ENCODE data around the gene TRIM44. TPM values are rescaled to one million over a fixed set of nuclear protein-coding genes. Genes with fewer than 3 reads are reported as not detected.
"Not testable (repeated sequence)": the region's sequence is repeated elsewhere in the genome, so short reads cannot be mapped to it uniquely, and the experiment has no call there.

The TRIM44 gene
- total RNA-seq, 1 donor from 2014 or later: 25.4 TPM

DNA sequence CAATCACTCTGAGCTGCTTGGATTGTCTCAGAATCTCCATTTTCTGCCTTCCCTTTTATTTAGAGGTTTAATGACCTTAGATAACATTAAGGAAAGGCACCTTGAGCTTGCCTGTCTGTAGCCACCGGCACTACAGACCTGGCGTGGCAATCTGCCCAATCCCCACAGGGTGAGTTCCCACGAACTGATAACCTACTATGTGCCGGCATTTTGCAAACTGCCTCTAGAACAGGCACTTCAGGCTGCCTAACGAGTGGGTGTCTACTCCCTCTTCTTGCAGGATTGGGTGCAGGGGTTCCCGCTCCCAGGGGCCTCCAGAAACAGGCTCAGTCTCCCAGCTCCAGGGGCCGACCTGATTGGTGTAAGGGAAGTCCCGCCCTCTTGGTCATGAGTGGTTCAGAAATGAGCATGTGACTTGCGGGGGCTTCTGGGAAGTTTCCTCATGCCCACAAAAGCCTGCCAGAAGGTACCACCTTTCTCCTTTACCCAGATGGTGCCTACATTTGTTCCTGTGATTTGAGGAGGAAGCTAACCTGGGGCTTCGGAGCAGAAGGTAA is 161.2 kb downstream of the TRIM44 start:
- no peak for DNase-seq

DNA sequence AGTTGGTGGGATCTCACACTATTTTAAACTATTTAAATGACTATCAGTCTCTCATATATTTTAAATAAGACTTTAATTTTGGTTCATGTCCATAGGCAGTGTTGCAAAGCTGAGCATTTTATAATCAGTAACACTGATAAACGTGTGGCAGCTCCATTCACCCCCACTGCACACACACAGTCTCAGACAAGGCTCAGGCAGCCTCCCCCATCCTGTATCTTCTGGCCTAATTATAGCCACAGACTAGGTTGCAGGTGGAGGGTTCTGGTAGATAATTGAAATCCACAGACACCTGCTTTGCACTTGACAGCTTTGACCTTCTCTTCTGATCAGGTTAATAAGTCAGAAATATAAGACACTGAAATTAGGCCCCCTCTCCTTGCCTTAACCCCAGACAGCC is 162.8 kb downstream of the TRIM44 start:
- DNase-seq: no peak

DNA sequence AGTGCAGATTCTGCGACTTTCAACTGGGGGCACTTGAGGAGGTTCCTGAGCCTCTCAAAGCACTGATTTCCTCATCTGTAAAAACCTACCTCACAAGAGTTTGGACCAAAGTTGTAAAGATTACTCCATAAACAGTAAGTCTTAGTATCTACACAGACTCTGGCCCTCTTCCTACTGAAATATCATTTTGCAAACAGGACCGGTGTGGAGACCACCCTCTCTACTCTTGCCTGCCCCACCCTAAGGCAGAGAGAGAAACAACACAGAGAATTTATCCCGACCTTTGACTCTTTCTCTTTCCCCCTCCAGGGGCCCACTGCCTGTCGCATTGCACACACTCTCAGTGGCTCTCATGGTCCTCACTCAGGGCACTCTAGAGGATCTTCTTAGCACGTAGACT is 163.4 kb downstream of the TRIM44 start:
- no peak for DNase-seq

DNA sequence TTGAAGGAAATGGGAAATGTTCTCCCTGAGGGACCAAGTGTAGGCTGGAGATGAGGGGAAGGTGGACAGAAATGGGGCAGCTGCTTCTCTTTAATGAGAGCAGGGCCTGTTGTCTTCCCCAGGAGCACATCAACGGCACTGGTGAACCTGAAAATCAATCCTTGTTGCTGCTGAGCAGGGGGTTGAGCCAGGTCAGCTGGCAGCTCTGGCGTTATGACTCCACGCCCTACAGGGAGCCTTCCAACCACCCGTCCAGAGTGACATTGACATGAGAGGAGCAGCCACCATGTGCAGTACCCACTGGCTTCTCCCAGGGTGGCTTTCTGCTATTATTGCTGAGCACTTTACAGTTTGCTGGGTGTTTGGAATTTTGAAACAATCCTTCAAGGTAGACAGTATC is 164.4 kb downstream of the TRIM44 start:
- no peak for DNase-seq

DNA sequence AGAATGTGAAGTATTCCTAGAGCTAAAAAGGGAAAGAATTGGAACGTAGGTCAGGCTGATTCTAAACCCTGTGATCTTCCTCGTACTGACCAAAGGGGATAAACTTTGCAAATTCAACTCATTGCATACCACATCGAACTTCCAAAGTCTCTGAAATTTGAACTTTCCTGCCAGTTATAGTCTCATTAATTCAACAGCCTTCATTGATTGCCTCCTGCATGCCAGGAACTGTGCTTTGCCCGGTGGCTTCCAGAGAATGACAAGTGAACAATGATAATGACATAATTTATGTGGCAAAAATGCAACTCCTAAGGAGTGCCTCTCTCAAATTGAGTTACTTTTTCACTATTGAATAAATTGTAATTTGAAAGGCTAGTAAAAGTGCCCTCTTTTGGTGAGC is 173.6 kb downstream of the TRIM44 start:
- no peak for DNase-seq

DNA sequence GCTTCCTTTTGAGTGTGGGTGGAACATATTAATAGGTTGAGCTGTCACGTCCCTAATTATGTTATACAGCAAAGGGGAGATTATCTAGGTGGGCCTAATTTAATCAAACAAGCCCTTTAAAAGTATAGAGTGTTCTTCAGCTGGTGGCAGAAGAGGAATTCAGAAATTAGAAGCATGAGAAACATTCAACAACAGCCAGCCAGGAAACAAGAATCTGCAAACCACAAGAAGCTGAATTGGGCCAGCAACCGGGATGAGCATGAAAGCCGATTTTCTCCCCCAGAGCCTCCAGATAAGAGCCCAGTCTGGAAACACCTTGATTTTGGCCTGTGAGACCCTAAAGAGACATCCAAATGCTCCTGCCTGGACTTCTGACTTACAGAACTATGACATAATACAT is 175.5 kb downstream of the TRIM44 start:
- no peak for DNase-seq

DNA sequence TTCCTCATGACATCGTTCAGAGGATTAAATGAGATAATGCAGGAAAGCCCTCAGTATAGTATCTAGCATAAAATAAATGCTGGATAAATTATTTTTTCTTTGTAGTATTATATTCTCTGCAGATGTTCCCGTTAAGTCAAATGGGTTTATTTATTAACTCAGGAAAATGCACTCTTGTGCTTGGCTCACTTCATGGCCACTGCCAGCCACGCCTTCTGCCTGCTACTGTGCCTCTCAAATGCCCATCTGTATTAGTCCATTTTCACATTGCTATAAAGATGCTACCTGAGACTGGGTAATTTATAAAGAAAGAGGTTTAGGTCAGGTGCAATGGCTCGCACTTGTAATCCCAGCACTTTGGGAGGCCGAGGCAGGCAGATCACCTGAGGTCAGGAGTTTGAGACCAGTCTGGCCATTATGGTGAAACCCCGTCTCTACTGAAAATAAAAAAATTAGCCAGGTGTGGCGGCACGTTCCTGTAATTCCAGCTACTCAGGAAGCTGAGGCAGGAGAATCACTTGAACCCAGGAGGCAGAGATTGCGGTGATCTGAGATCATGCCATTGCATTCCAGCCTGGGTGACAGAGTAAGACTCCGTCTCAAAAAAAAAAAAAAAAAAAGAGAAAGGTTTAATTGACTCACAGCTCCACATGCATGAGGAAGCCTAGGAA is 176.3 kb downstream of the TRIM44 start:
- DNase-seq: not testable (repeated sequence)

DNA sequence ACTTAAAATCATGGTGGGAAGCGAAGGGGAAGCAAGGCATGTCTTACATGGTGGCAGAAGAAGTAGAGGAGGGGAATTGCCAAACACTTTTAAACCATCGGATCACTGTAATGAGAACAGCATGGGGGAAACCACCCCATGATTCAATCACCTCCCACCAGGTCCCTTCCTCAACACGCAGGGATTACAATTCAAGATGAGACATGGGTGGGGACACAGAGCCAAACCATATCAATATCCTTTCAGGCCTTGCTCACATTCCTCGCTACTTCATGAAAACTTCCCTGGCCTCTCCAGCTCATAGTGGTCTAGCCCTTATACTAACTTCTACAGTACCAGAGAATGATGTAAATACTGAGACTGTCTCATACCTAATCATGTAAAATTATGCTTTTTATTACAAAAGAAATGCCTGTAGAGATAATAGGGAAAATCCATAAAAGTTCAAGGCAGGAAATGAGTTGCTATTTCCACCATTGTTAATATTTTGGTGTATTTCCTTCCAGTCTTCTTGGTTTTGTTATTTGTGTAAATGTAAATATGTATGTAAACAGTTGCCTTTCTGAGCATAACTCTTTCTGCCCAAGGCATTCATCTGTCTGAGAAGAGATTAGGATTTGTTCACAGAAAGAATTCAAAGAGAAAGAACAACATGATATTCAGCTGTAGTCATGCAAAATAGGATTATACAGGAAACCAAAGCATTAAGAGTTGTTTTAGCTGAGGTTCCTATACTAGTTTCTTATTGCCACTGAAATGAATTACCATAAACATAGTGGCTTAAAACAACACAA is 177.0 kb downstream of the TRIM44 start:
- no peak for DNase-seq

DNA sequence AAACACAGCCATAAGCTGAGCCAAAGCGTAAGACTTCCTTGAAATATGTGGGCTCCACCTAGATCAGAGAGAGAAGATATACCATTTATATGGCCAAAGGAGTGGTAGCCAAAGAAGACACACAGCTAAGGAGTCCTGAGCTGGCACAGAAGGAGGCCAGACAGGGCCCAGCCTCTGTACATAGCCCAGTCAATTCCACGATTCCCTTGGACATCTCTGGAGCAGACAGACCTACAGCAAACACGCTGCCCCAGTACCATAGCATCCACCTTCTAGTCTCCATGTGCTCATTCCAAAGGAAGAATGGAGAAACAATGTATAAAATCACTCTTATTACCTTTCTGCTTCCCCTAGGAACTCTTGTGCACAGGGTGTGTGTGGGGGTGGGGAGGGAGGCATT is 179.2 kb downstream of the TRIM44 start:
- DNase-seq: no peak

DNA sequence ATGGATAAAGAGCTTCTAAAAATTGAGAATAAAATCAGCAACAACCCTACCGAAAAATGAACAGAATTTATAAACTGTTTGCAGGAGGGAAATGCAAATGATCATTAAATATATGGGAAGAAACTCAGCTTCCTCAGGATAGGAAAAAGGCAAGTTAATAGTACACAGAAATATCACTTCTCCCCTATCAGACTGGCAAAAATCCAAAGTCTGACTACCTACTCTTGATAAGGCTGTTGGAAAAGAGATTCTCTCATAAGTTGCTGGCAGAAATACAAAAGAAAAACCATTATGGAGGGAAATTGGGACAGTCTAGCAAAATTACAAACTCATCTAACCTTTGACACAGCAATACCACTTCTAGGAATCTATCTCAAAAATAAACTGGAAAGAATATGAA is 180.4 kb downstream of the TRIM44 start:
- DNase-seq: no peak

DNA sequence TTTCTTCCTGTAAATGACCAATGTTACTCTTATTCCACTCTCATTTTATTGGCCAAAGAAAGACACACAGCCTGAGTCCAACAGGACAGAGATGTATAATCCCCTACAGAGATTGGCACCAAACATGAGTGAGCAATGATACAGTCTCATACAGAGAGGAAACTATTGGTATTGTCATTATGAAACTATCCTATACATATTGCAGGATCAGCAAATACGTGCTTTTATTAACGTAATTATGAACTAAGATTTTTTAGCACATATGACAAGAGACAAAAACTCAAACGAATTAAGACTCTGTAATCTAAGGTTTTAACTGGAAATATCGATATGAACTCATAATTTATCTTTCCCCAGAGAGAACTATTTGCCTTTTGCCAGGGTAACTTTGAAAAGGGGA is 182.0 kb downstream of the TRIM44 start:
- DNase-seq: no peak

DNA sequence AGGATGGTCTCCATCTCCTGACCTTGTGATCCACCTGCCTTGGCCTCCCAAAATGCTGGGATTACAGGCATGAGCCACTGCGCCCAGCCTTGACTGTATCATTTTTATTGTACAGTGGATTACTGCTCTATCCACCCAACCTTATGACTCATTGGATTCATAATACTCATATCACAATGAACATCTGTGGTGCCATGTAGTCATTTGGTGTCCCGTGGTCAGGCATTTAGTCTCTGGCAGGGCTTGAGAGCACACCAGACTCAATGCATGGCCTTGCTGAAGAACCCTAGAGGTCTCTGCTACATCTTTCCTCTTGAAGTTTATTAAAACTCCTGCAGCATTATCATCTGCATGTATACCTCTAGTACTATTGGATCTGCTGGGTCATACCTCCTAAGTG is 183.3 kb downstream of the TRIM44 start:
- DNase-seq: peak; percentile 10

DNA sequence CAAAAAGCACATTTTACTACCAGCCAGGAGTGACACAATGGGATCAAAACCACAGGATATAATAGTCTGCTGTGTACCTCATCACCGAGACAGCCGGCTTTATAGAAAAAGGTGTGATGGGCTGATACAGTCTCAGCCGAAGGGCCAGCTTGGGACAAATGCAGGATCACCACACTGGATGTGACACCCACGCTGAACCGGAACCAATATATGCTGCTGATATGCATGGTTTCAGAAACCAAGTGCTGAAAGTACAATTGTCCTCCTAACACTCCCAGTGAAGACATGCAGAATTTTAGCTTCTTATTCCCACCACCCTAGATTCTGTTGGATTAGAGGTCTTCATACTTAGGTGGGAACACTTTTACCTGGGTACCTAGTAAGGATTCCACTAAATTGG is 184.3 kb downstream of the TRIM44 start:
- DNase-seq: no peak

DNA sequence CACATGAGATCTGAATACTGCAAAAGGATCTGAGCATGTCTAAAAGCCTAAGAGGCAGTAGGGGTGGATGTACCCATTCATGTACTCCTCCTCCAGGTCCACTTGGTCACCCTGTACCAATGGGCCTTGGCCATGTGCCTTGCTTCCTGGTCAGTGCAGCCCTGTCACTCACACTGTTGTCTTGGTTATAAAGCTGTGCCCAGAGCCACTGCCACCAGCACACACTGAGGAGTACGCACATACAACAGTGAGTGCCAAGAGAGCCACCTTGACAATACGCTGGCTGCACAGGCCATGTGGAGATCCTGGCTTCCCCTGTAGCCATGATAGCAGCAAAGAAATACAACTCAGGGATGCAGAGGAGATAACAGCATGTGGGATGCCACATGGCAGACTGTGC is 184.9 kb downstream of the TRIM44 start:
- DNase-seq: no peak

DNA sequence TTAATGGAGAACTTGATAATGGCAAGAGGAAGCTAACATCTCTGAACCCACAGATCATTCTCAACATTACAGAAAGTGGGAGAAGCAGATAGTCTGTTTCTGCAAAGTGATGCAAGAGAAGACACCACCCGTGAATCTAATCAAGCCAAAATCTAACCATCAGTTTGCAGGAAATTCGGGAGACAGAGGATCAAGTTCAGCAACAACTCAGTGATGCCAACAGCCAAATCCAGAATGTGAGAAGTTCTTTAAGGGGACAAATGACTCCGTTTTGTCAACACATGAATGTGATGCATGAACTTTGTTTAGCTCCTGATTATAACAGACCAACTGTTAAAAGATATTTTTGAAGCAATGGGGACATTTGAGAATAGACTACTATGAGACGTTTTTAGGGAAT is 186.0 kb downstream of the TRIM44 start:
- no peak for DNase-seq

DNA sequence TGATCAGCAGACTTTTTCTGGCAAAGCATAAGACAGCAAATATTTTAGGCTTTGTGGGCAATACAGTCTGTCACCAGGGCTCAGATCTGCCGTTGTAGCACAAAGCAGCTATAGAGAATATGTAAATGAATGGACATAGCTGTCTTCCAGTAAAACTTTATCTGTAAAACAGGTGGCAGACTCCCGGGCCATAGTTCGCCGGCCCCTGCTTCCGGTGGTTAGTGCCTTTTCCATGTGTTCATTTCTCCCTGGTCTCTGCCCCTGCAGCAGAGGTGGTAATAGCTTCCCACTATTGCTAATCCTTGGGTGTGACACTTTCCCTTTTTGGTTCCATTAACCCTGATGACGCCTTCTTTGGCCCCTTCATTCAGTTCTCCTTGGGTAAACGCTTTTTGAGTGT is 187.6 kb downstream of the TRIM44 start:
- no peak for DNase-seq

DNA sequence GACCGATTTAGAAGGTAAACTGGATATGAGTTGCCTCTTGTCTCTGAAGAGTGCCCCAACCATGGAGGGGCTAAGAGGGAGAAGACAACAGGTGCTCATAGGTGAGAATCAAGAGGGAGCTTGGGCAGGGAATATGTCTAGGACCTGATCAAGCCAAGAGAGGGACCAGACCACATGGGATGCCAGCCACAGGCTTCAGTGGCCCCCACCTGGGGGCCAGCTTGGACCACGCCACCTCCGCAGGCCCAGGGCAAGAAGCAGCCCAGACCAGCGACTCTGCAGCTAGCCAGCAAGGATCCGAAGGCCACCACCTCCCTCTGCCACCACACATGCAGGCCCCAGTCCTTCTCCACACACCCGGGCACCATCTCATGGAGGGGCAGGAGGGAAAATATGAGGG is 188.8 kb downstream of the TRIM44 start:
- DNase-seq: no peak

DNA sequence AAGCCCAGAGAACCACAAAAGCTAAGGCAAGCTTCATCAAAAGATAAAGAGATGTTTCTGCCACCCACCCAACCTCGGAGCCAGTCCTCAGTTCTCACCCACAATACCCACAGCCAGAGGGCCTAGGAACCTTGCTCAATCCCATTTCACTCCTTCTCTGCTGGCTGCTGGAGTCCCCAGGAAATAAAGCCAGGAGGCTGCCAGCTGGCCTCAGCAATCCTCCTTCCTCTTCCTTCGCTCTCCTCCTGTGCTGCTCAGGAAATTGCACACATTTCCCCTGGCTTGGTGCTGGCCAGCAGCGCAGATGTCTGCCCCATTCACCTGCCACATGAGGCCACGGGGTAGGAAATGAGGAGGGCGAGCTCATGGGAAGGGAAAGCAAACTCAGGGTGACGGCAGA is 189.5 kb downstream of the TRIM44 start:
- peak; percentile 77 for DNase-seq

DNA sequence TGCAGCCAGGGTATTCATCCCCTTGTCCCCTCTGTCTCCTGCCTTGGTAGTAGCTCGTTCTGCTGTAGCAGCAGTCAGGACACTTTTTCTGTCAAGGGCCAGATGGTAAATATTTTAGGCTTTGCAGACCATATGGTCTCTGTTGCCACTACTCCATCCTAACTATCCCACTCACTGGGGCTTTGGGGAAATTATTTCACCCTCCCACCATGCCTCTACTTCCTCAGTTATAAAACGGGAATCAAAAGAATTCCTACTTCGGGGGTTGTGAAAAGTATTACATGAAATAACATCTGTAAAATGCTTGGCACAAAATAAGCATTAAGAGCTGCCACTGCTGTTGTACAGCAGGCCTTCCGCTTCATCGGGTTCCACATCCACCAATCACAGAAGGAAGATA is 191.4 kb downstream of the TRIM44 start:
- no peak for DNase-seq

DNA sequence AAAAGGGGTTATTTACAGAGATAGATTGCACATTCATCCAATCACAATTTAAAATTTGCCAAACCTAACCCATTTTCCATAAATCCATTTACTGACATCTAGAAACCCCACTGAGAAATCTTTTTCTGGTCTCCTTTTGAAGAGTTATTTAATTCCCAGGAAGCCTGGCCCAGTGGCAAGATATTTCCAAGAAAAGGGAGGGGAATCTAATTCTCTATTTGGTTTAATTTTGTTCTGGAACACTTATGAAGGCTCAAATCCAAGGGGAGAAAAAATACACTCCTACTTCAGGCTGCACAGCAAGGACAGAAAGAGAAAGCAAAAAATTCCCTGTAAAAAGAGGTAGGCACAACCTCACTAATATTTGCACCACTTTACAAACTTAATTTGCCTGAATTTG is 193.1 kb downstream of the TRIM44 start:
- DNase-seq: no peak

DNA sequence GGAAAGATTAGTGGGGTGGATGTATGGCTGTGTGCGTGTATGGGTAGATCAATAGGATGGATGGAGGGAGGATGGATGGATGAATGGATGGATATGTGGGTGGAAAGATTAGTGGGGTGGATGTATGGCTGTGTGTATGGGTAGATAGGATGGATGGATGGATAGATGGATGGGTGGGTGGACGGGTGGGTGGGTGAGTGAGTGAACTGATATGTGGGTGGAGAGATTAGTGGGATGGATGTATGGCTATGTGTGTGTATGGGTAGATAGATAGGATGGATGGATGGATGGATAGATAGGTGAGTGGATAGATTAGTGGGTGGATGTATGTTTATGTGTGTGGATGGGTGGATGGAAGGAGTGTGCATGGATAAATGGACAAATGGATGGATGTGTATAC is 193.7 kb downstream of the TRIM44 start:
- DNase-seq: no peak

DNA sequence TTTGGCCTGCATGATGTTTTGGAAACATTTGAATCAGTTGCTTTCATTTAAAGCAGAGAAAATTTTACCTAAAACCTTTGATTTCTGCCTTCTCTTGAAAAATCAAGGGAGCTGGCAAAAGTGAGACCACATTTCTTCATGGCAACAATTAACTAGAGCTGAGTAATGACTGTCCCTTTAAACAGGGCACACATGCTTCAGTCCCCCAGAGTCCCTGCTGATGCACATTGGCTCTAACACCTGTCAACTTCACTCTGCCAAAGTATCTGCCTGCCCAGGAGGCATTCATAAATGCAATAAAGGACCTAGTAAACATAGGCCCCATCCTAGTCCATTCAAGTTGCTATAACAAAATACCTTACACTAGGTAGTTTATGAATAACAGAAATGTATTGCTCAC is 194.2 kb downstream of the TRIM44 start:
- DNase-seq: no peak

DNA sequence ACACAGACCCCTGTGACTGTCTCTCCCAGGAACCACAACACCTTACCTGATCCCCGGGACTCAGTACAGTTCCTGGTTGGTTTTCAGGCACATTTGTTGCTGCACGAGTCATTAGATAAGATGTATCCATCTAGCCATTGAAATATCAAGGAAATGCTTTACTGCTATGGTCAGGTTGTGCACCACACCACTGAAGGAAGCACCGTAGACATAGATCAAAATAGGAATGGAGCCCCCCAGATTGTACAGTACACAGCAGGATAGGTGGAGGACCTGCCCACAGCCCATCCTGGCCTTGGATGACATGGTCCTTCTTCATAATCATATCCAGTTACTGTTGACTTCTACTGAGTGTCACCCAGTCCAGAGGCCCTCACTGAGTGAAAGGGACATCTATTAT is 195.3 kb downstream of the TRIM44 start:
- DNase-seq: no peak

DNA sequence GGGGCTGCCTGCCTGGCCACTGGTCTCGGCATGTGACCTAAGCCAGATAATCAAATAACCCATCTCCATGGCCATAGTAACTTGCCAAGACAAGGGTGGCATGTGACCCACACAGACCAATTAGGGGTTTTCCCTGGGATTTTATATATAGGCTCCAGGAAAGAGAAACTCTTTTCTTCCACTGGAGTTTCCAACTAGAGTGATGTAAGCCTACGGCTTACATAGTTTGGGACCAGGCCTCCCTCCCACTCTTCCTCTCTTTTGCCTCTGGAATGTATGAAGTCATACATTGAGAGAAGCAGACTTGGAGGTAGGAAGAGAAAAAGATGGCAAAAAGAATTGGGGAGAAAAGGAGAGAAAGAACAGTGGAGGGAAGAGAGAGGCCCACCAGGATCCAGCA is 196.7 kb downstream of the TRIM44 start:
- peak; percentile 4 for DNase-seq
